T-helper 2 cell (primary cell): ENCODE results near the gene CDK6.

ENCODE experiments used
- DNase-seq, 5 experiments: peaks; one replicate each; pipeline versions ENCODE4 v3.0.0 to v3.0.0-alpha.2; 2012 to 2022

CDK6 gene

DNA sequence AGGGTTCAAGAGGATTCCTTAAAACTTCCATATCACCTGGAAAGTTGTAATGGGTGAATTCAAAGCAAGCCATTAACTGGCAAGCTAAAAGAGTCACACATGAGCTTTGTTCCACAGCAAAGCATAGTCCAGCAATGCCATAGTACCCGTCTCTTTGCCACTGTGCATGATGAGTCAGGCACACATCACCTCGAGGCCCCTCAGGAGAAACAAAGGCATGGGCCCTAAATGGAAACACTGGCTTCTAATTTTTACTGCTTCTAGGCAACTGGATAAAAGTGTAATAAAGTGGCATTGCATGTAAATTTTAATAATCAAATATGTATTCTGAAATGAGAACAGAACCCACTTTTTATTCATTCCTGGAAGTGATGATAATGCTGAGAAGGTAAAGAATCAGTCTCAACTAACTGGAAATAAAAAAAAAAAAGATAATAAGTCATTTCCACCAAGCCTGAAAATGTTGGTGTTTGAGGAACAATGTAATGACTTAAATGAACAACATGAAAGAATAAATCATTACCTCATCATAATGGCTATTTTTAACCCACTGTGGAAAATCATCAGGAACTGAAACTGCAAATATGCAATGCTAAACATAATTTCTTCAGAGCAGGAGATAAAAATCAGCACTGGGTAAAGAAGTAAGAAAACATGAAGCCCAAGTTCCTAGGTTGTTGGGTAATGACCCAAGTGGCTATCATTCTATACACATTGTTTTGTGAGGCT lies 104.9 kb downstream of the CDK6 start:
- peak in 2 of 5 experiments; percentile 26 to 61 for DNase-seq

DNA sequence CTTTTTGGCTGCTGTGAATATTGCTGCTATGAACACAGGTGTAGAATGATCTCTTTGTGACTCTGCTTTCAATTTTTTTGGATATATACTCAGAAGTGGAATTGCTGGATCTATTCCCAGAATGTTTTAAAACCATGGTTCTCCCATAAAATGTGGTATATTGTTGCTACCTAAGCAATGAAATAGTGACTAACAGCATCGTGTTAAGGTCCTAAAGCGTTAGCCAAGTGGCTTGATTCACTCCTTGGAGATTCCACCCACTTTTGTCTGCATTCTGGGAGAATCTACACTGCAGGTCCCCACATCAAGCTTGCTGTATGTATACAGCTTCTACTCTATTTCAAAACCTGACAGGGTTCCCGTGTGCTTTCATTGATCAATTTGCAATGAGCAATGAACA lies 105.6 kb downstream of the CDK6 start:
- no peak for DNase-seq

DNA sequence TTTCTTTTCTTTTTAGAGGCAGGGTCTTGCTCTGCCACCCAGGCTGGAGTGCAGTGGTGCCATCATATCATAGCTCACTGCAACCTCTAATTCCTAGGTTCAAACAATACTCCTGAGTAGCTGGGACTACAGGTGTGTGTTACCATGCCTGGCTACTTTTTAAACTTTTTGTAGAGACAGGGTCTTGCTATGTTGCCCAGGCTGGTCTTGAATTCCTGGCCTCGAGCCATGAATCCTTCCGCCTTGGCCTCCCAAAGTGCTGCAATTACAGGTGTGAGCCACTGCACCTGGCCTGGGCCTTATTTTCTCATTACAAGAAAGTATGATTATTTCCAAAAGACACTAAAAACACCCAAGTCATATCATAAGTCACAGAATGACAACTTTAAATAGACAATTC lies 106.6 kb downstream of the CDK6 start:
- no peak for DNase-seq

DNA sequence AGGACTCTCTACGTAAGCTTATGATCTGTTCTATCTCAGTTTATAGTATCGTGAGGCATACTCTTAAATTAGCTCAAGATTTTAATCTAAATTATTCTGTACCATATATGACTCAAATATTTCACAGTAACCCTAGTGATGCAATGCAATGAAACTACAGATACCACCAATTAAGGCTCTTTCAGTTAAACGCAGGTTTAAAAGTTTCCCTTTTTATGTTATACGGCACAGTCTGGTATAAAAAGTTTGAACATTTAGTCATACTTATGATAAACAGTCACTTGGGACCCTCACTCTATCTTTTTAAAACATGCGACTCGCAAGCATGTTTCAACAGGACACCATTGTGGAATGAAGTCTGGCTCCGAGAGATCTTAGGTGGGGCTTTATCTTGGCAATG lies 107.2 kb downstream of the CDK6 start:
- DNase-seq = peak in 1 of 5 experiments; percentile 64

DNA sequence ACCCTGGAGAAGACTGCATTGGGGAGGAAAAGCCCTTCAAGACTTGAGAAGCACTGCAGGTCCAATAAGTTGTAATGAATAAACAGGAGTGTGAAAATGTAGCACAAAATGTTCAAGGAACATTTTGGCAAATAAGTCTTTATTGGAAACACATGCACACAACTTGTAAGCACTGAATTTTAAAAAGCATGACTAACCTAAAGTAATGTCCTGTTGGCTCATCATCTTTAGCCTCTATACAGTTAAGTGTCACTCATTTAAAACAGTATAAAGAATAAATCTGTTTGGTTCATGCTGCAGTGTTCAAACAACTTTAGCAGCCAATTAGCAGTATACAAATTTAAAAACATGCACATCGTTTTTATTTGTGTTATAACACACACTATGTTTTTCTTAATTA lies 108.6 kb downstream of the CDK6 start:
- DNase-seq = no peak

- no peak for DNase-seq
Observed at GRCh38 chr7:92725161-92725925, 111.0 kb downstream of the CDK6 start.

DNA sequence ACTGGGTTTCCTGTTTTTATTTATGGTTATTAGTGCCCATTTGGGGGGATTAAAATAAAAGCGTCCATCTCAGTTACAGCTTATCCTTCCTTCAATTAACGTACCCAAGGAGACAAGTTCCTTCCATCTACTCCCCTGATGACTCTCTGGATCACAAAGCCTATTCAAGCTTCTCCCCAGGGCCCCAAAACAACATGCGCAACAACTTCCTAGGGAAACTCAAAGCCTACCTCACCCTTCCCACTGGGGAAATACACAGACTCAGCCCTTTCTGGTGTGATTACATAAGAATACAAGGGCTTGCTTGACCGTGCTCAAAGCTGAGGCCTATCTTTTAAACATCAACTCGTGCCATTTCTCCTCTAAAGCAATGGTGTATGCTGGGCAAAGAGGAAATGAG lies 112.4 kb downstream of the CDK6 start:
- no peak for DNase-seq

DNA sequence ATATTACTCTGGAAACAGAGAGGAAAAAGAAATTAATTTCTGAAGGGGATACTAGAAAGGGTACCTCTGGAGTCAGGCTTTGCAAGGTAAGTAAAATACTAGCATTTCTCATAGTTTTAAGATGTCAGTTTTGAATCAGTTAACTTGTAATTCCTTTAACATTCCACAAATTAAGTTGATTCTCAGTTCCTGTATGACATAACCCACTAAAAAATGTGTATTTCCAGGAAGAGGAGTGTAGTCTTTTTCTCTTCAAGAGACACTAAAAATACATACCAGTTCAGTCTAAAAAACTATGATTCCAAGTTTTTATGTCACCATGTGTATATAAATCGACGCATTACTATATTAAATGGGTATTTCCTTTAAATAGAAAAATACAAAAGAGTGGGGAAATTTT lies 113.2 kb downstream of the CDK6 start:
- DNase-seq = no peak

DNA sequence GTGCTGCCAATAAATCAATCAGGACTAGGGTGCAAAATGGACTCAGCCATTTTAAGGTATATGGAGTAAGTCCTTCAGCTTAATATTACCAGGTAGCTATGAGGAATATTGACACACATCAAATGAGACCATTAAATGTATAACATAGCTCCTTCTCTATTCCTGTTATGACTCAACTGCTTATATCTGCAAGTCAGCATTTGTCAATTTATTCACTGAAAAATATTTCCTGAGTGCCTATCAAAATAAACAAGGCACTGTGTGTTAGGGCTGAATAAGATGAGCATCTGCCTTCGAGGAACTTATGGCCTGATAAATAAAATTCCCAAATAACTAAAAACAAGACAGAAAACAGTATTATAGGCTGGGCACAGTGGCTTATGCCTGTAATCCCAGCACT lies 113.8 kb downstream of the CDK6 start:
- DNase-seq = peak in 1 of 5 experiments; percentile 43

- DNase-seq = no peak
Observed at GRCh38 chr7:92720604-92721350, 115.6 kb downstream of the CDK6 start.

DNA sequence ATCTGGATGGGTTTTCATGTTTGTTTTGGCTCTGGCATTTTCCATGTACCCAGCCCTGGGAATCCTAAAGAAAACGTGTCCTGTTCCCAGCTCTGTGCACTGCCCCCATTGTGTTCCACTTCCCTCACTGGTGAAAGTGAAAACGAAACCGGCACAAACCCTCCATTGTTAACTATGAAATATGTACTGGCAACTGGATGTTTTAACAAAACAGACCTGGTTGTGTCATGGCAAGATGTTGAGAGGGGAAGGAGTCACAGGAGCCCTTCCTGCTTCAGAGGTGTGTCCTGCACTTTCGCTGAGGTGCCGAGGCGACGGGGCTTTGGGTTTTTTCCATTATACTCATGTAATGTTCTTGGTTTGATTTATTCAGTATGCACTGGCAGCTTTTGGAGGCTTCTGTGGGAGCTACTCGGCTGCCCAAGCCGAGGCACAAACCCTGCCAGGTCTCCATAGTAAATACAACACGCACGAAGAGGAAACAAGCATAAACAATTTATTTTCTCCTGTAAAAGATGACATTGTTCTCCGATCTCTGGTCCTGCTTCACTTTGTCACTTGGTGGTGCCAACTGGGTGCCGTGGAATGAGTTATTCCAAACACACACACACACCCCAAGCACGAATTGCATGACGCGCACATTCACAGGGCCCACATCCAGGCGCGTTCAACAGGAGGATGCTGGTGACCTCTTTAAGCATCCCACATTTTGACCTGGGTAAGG lies 118.2 kb downstream of the CDK6 start:
- peak in 4 of 5 experiments; percentile 3 to 86 (median 34) for DNase-seq

DNA sequence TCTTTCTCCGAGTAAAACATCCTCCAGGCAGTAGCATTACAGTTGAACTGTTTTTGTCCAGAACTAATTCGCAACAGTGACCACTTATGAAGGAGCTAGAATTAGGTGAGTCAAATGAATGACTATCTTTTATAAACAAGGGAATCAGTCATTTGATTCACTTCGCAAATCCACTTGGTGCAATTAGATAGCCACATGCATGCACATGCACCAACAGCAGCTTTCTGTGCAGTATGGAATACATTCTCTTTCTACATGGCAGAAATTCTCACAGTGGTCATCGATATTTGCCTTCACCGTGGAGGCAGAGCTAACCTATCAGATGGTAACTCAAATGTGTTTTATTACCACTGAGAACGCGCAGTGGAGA lies 118.8 kb downstream of the CDK6 start:
- DNase-seq = no peak

DNA sequence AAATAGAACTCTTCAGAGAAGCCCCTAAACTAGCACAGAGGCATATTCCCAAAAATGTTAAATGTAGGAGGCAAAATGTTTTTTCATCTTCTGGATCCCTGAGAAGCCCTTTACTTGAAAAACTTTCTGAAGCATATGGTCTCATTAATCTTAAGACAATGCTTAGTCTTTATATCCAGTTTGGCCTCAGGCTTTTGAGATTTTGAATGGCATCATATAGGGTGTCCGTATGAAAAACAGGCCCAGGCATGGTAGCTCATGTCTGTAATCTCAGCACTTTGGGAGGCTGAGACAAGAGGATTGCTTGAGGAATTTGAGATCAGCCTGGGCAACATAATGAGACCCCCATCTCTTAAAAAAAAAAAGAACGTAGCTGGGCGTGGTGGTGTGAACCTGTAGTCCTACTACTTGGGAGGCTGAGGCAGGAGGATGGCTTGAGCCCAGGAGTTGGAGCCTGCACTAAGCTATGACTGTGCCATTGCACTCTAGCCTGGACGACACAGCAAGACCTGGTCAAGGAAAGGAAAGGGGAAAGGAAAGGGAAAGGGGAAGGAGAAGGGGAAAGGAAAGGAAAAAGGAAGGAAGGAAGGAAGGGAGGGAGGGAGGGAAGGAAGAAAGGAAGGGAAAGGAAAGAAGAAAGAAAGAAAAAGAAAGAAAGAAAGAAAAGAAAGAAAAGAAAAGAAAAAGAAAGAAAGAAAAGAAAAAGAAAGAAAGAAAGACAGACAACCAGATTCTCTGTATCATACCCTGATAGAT lies 119.4 kb downstream of the CDK6 start:
- DNase-seq = no peak

- DNase-seq = no peak
Observed at GRCh38 chr7:92715963-92716362, 120.4 kb downstream of the CDK6 start.

DNA sequence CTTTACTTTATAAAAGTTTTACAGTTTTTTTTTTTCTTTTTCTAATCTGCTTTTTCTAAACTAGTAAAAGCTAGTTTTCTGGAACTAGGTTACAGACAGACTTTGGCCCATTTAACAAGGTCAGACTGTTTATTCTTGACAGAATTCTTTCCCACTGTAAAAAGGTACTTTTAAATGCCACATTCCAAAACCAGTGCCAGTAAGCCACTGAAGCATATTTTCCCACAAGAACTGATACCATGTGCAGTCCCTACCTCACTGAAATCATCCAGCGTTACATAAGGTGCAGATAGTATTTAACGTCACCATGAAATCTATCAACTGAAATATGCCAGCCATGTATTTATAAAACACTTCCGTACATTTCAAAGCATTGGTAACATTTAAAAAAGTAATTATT lies 121.6 kb downstream of the CDK6 start:
- no peak for DNase-seq

- DNase-seq = no peak
Observed at GRCh38 chr7:92714280-92714679, 122.1 kb downstream of the CDK6 start.

GRCh38 chr7:92709912-92710311 lies 126.5 kb downstream of the CDK6 start:
- DNase-seq = no peak

DNA sequence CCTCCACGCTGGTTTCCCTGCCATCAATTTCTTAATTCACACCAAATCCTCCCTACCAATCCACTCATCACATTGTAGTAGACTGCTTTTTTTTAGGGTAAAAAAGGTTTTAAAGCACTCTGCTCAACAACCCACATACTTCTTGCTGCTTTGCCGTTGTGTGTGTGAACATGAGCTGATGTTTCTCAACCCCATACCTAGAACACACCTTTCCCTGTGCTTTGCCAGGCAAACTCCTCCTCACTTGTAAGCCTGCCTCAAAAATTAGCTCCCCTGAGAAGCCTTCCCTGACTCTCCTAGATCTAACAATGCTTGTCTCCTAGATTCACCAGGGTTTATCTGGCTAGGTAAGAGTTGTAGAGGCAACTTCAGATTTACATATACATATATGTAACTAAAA lies 127.2 kb downstream of the CDK6 start:
- DNase-seq = no peak

GRCh38 chr7:92708111-92709042 lies 128.0 kb downstream of the CDK6 start:
- peak in 1 of 5 experiments; percentile 63 for DNase-seq

DNA sequence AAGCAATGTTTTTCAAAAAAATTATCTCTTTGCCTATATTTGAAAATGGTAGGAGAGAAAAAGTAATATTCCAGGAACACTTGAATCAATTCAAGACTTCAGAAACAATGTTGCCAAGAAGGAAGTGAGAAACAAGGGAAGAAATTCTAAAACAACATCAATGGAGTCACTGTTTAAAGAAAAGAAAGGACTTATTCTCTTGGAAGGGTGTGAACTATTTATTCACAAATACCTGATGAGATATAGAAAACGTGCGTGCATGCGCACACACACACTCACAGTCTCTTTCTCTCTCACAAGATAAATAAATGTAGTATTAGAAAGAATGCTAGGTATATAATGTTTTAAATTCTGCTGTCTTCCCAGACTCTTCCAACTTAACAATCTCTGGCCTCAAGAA lies 128.9 kb downstream of the CDK6 start:
- no peak for DNase-seq

- DNase-seq = no peak
Observed at GRCh38 chr7:92706563-92706962, 129.8 kb downstream of the CDK6 start.
